T-helper 9 cell (primary cell): Measurements from ENCODE around the gene ANKH.
A peak's percentile ranks its signal among the peaks of the same experiment; 100 is the strongest.
"Not testable (repeated sequence)": the region's sequence is repeated elsewhere in the genome, so short reads cannot be mapped to it uniquely, and the experiment has no call there.

Experiments used
- DNase-seq: peaks from one replicate; pipeline ENCODE4 v3.0.0-alpha.2; 2020

ANKH gene

GRCh38 chr5:14882658-14883580 lies 11.3 kb upstream of the ANKH start:
- DNase-seq, result no peak

GRCh38 chr5:14881826-14882225 lies 10.2 kb upstream of the ANKH start:
- DNase-seq, result no peak

GRCh38 chr5:14880688-14881087 lies 9.1 kb upstream of the ANKH start:
- no peak for DNase-seq

- DNase-seq, result no peak
These were observed 8.5 kb upstream of the ANKH start for GRCh38 chr5:14879937-14880589.

- DNase-seq, result no peak
These were observed 7.8 kb upstream of the ANKH start for GRCh38 chr5:14879393-14879792.

- DNase-seq, result not testable (repeated sequence)
These were observed 6.6 kb upstream of the ANKH start for GRCh38 chr5:14878192-14878591.

GRCh38 chr5:14876095-14876494 lies 4.5 kb upstream of the ANKH start:
- no peak for DNase-seq

- DNase-seq, result no peak
These were observed 2.2 kb upstream of the ANKH start for GRCh38 chr5:14873790-14874189.

- DNase-seq, result no peak
These were observed 1.5 kb upstream of the ANKH start for GRCh38 chr5:14873093-14873492.

- peak; percentile 46 for DNase-seq
These were observed 752 bp upstream of the ANKH start for GRCh38 chr5:14872070-14872989.

- DNase-seq, result no peak
These were observed 1.0 kb downstream of the ANKH start for GRCh38 chr5:14870337-14871213.

- no peak for DNase-seq
These were observed 1.9 kb downstream of the ANKH start for GRCh38 chr5:14869668-14870164.

GRCh38 chr5:14869233-14869632 lies 2.3 kb downstream of the ANKH start:
- no peak for DNase-seq

- no peak for DNase-seq
These were observed 2.8 kb downstream of the ANKH start for GRCh38 chr5:14868771-14869170.

GRCh38 chr5:14864181-14864812 lies 7.3 kb downstream of the ANKH start:
- no peak for DNase-seq

- no peak for DNase-seq
These were observed 8.5 kb downstream of the ANKH start for GRCh38 chr5:14863105-14863504.

GRCh38 chr5:14861123-14861765 lies 10.3 kb downstream of the ANKH start:
- no peak for DNase-seq

- no peak for DNase-seq
These were observed 11.6 kb downstream of the ANKH start for GRCh38 chr5:14859980-14860379.

GRCh38 chr5:14859150-14859549 lies 12.4 kb downstream of the ANKH start:
- DNase-seq, result no peak

- DNase-seq, result no peak
These were observed 16.2 kb downstream of the ANKH start for GRCh38 chr5:14855366-14855765.

GRCh38 chr5:14854799-14855198 lies 16.8 kb downstream of the ANKH start:
- DNase-seq, result no peak
